Heart left ventricle (tissue), 16 donors: ENCODE results near the gene RYR3. TPM values are rescaled to one million over a fixed set of nuclear protein-coding genes. Genes with fewer than 3 reads are reported as not detected.
A peak's percentile ranks its signal among the peaks of the same experiment; 100 is the strongest.

Source experiments
- ATAC-seq, 4 donors: fragments of 200-7000 bp; cut with Tn5 transposase; one replicate each; pipeline ENCODE4 v1.9.1; 2020 to 2022; ENCODE audit warnings: moderate library complexity in 4 of 4, mild to moderate bottlenecking in 3 of 4, moderate number of reproducible peaks in 1 of 4
- DNase-seq, 5 donors: peaks; one replicate each; pipeline ENCODE4 v3.0.0-alpha.2; 2020
- H3K27ac ChIP-seq, 12 donors: fragments of 200-600 bp; sonication (generic) in 4 of 12; one replicate each; pipeline versions ENCODE4 v1.5.0 to v1.8.0; 2016 to 2022; ENCODE audit warnings: mild to moderate bottlenecking in 2 of 12
- H3K27me3 ChIP-seq, 9 donors: fragments of 200-600 bp; sonication (generic) in 2 of 9; one replicate each; pipeline versions ENCODE4 v1.5.1 to v1.8.0; 2016 to 2022; ENCODE audit warnings: mild to moderate bottlenecking in 3 of 9
- H3K36me3 ChIP-seq, 9 donors: fragments of 200-600 bp; sonication (generic) in 2 of 9; one replicate each; pipeline versions ENCODE4 v1.5.0 to v1.8.0; 2018 to 2022; ENCODE audit warnings: mild to moderate bottlenecking in 2 of 9
- H3K4me1 ChIP-seq, 12 donors: fragments of 200-600 bp; sonication (generic) in 4 of 12; one replicate each; pipeline versions ENCODE4 v1.5.0 to v1.8.0; 2016 to 2022; ENCODE audit warnings: mild to moderate bottlenecking in 3 of 12
- H3K4me3 ChIP-seq, 12 donors: fragments of 200-600 bp; sonication (generic) in 4 of 12; one replicate each; pipeline versions ENCODE4 v1.5.0 to v1.8.0; 2017 to 2022; ENCODE audit warnings: mild to moderate bottlenecking in 9 of 12, moderate library complexity in 4 of 12
- H3K9me3 ChIP-seq, 12 donors: fragments of 200-600 bp; sonication (generic) in 4 of 12; one replicate each; pipeline versions ENCODE4 v1.5.0 to v1.8.0; 2016 to 2022; ENCODE audit warnings: mild to moderate bottlenecking in 1 of 12
- CTCF ChIP-seq, 12 donors: fragments of 200-600 bp; sonication (generic) in 4 of 12; IDR thresholded peaks; one replicate each; pipeline versions ENCODE4 v1.5.0 to v1.8.0; 2018 to 2022; ENCODE audit warnings: antibody characterized with exemption in 12 of 12, mild to moderate bottlenecking in 5 of 12
- POLR2A ChIP-seq, 2 donors: fragments of 450-650 bp; IDR thresholded peaks; one replicate each; pipeline ENCODE4 v1.6.1; 2017; ENCODE audit warnings: antibody characterized with exemption in 2 of 2, mild to moderate bottlenecking in 2 of 2, moderate library complexity in 2 of 2
- WGBS, 4 donors: extraction: QIAGEN DNeasy Blood & Tissue Kit in 2 of 4; methylation state at CpG; one replicate each; pipeline versions ENCODE4 v1.1.5 to v1.1.7; 2013 to 2018; 5-methylcytosine and 5-hydroxymethylcytosine counted together
- intact Hi-C, 10 donors: fragments of 100-400 bp; cut with DNase I; formaldehyde crosslinking; loops; one replicate each; pipeline versions ENCODE4 v1.11.1 to v1.14.2; 2022
- polyA plus RNA-seq, 2 donors: library from polyadenylated mRNA; stranded (reverse); fragments of 200-250 nt; gene quantifications; one replicate each; pipeline ENCODE4 v1.2.3, GENCODE V29; 2013
- total RNA-seq, 9 donors: library from RNA; depleted of rRNA in 2 of 9; stranded (reverse); fragments of >200 nt in 2 of 9; fragmentation: NEBNext Ultra II Directional in 3 of 9; extraction: Animal tissue kit (Norgen Biotek cat#: 25700) in 3 of 9; gene quantifications; one replicate each; pipeline versions ENCODE4 v1.1.0 to v1.2.4, GENCODE V29; 2016 to 2023
- donor health status: ischemic (EF 13 %, LVEDD 7.1; RV severe dilation, severe dysfunction).
- donor health status: healthy with polysubstance abuse.
- donor health status: DM: no; HTN: yes; CAD: no.
- donor health status: DM: no; HTN: no; CAD: no.
- donor health status: ischemic (EF 25% LVEDD 6.9; RV normal size, moderate dysfunction).
- donor health status: ischemic (EF 25% LVEDD 5.7; RV mildly dilated, moderate dysfunction).
- donor health status: healthy.
- donor health status: DM: yes; HTN: yes; CAD: no.
- donor health status: ischemic (EF 35%, LVEDD 5.7; RV mildly dilated, moderate dysfunction).
- donor health status: nonischemic (EF 11% LVEDD 7.7; RV severe dilation, severe dysfunction).
- donor health status: DM: yes; HTN: yes; CAD: no.
- donor health status: PGD.
- donor health status: ischemic (EF 29% LVEDD 5.4; RV normal size, mild dysfunction).
- donor health status: nonischemic (EF 23%, LVEDD 6.1; RV moderate dilation, normal function).

The RYR3 gene
- total and polyA plus RNA-seq, 11 donors, result 0.01 to 0.35 (median 0.23) TPM; not detected in 2

- intact Hi-C loops, result no loop called here
- no peaks in the 10 kb centered on the region for H3K9me3 ChIP-seq
These were observed 27.2 kb upstream of the RYR3 start for GRCh38 chr15:33283576-33283975.

GRCh38 chr15:33284336-33284735, 26.4 kb upstream of the RYR3 start:
- intact Hi-C loops, result no loop called here
- ATAC-seq (no peak), DNase-seq (no peak)
- Histone ChIP-seq H3K36me3 (no peaks in the 10 kb centered on the region), H3K27ac (no peak overlapping the region), H3K4me1 (no peaks in the 10 kb centered on the region), H3K4me3 (no peak overlapping the region), H3K9me3 (no peaks in the 10 kb centered on the region), H3K27me3 (no peaks in the 10 kb centered on the region)
- TF ChIP-seq POLR2A (IDR thresholded peaks at IDR 0.05) (no peak), CTCF (IDR thresholded peaks at IDR 0.05) (no peak)
- WGBS, 4 donors, result 71 to 89% (median 77%) methylated on average over 1 of the region's 1 CpG

More at GRCh38 chr15:33283576-33283975, 27.2 kb upstream of the RYR3 start:
- Histone ChIP-seq H3K27ac (no peak overlapping the region), H3K4me3 (no peak overlapping the region), H3K27me3 (peaks cover 0 to 4% (median 0%) of the 10 kb centered on the region in 9 donors), H3K36me3 (no peaks in the 10 kb centered on the region), H3K4me1 (no peaks in the 10 kb centered on the region)
- DNase-seq (no peak), ATAC-seq (no peak)
- whole genome bisulfite sequencing, 4 donors, result 88 to 93% (median 89%) methylated on average over 2 of the region's 2 CpGs
- no peak for TF ChIP-seq CTCF (IDR thresholded peaks at IDR 0.05)
- no peak for TF ChIP-seq POLR2A (IDR thresholded peaks at IDR 0.05)

- H3K27me3 ChIP-seq, result peaks cover 0 to 6% (median 0%) of the 10 kb centered on the region in 9 donors
- no peaks in the 10 kb centered on the region for H3K36me3 ChIP-seq
- ATAC-seq (peak in 3 of 4 donors; percentile 66 to 81 (median 68)), DNase-seq (peak in 4 of 5 donors; percentile 19 to 57 (median 32))
- no peaks in the 10 kb centered on the region for H3K9me3 ChIP-seq
- H3K4me1 ChIP-seq, result peaks cover 0 to 6% (median 0%) of the 10 kb centered on the region in 12 donors
- WGBS, 4 donors, result 26 to 31% (median 29%) methylated on average over 7 of the region's 7 CpGs
- H3K4me3 ChIP-seq, result no peak overlapping the region
- intact Hi-C loops, result loop anchor here (1.0 to 5.0 kb wide), 3 partner anchors 407 to 409 kb away; no protein-coding TSS in a partner anchor
- no peak for TF ChIP-seq POLR2A (IDR thresholded peaks at IDR 0.05)
- peak; percentile 43 to 75 (median 60) for TF ChIP-seq CTCF (IDR thresholded peaks at IDR 0.05)
- no peak overlapping the region for H3K27ac ChIP-seq
These were observed 18.0 kb upstream of the RYR3 start for GRCh38 chr15:33292717-33293307.

GRCh38 chr15:33293713-33294334, 16.9 kb upstream of the RYR3 start:
- WGBS, 4 donors, result 42 to 50% (median 44%) methylated on average over 17 to 19 of the region's 19 CpGs
- DNase-seq, result no peak
- TF ChIP-seq CTCF (IDR thresholded peaks at IDR 0.05) (no peak), POLR2A (IDR thresholded peaks at IDR 0.05) (no peak)
- Histone ChIP-seq H3K4me3 (peak overlapping the region in 2 of 12 donors; percentile 28 to 48), H3K27ac (peak overlapping the region in 1 of 12 donors; percentile 39), H3K36me3 (no peaks in the 10 kb centered on the region), H3K9me3 (no peaks in the 10 kb centered on the region), H3K27me3 (peaks cover 0 to 6% (median 0%) of the 10 kb centered on the region in 9 donors), H3K4me1 (peaks cover 0 to 6% (median 0%) of the 10 kb centered on the region in 12 donors)
- intact Hi-C loops, result loop anchor here in 9 of 10 donors (2.0 to 5.0 kb wide), 2 partner anchors 407 to 408 kb away; no protein-coding TSS in a partner anchor
- ATAC-seq, result peak in 2 of 4 donors; percentile 34 to 39
